GM20000 (cell line): ENCODE results near the gene JAGN1.
"Not testable (repeated sequence)": the region's sequence is repeated elsewhere in the genome, so short reads cannot be mapped to it uniquely, and the experiment has no call there.

ENCODE experiments used
- DNase-seq: peaks from one replicate; pipeline ENCODE4 v3.0.0; 2012; ENCODE audit warnings: low spot score
- TF ChIP-seq, protein P1 (sequence below): IDR thresholded peaks from 2 replicates; pipeline ENCODE4 v1.5.1; 2012; ENCODE audit warnings: mild to moderate bottlenecking, control low read depth; ENCODE audit errors: extremely low read depth, missing control alignments

Gene JAGN1

DNA sequence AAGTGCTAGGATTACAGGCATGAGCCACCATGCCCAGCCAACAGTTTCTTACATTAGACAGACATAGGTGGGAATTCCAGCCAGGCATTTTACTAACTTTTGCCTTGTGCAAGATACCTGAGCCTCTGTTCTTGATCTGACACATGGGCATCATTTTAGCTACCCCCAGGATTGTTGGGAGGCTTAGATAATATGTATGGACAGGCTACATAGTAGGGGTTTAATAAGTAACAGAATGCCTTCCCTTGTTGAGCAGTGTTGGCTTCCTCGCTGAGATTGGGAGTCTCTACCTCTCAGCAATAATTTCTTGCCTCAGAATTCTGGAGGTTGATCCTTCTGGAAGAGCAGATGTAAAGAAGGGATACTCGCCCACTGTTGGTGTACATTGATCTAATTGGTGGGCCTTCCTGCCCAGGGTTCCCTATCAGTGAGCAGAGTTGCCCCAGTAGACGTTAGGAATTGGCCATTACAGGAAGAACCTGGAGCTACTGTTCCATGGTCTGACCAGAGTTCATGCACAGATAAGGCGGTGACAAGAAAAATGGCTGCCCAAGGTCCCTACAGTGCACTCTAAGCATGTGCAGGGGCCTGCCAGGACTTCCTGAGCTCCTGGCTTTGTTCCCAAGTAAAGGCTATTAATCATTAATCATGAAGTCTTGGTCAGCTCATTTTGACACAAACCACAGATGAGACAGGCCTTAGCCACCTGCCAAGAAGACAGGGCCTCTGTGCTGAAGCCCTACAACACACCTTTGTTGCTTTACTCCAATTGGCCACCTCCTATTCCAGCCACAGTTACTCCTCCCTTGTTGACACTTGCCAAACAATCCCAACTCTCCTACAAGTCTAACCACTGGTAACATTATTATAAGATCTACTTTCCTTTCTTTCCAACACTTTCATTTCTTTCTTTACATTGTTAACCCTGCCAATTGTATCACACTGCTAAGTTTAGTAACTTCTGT lies 7.3 kb downstream of the JAGN1 start:
- no peak for DNase-seq
- TF ChIP-seq, protein P1, sequence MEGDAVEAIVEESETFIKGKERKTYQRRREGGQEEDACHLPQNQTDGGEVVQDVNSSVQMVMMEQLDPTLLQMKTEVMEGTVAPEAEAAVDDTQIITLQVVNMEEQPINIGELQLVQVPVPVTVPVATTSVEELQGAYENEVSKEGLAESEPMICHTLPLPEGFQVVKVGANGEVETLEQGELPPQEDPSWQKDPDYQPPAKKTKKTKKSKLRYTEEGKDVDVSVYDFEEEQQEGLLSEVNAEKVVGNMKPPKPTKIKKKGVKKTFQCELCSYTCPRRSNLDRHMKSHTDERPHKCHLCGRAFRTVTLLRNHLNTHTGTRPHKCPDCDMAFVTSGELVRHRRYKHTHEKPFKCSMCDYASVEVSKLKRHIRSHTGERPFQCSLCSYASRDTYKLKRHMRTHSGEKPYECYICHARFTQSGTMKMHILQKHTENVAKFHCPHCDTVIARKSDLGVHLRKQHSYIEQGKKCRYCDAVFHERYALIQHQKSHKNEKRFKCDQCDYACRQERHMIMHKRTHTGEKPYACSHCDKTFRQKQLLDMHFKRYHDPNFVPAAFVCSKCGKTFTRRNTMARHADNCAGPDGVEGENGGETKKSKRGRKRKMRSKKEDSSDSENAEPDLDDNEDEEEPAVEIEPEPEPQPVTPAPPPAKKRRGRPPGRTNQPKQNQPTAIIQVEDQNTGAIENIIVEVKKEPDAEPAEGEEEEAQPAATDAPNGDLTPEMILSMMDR, result no peak

DNA sequence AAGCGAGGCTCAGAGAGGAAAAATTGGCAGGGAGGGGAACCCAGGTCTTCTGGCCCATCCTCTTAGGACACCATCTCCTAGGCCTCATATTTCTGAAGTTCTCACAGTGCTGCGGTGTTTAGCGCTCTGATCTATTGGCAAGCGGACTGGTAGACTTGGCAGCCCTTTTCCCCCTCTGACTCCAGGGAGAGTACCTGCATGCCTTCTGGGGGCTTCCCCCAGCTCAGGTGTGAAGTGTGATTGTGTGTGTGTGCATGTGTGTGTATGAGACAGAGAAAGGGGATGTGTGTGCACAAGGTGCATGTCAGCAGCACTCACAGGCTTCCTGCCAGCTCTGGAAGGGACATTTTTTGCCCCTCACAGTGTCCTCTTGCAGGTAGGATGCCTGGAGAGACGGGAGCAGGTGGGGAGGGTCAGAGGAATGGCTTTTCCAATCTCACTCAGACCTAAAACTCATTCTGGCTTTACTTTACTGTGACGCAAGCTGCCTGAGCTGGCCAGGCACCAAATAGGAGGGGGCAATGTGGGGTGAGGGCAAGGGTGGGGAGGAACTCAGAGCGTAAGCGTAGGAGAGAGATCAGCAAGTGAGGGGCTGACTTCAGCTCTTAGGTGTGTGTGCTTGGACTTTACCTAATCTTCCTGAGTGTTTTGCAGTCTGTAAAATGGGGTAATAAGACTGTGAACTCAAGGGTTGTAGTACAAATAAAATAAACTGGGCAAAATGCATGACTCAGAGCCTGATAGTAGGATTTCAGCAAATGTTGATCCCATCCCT lies 8.2 kb downstream of the JAGN1 start:
- TF ChIP-seq, protein P1, result no peak
- no peak for DNase-seq

DNA sequence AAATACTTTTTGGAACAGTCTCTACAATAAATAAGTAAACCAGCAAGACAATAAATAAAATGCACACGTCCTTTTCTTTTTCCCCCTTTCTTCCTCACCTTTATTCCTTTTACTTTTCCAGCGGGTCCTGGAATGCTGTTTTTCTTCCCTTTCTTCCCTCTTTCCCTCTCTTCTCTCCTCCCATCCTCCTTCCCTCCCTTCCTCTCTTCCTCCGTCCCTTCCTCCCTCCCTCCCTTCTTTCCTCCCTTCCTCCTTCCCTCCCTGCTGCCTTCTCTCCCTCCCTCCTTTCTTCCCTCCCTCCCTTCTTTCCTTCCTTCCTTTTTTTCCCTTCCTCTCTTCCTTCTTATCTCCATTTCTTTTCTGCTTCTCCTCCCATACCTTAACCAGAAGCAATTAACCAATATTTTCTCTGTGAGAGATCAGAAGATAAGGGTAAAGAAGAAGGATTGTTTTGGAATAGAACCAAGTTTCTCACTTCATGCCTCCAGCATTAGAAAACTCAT lies 8.9 kb downstream of the JAGN1 start:
- DNase-seq, result no peak
- TF ChIP-seq, protein P1, result no peak

DNA sequence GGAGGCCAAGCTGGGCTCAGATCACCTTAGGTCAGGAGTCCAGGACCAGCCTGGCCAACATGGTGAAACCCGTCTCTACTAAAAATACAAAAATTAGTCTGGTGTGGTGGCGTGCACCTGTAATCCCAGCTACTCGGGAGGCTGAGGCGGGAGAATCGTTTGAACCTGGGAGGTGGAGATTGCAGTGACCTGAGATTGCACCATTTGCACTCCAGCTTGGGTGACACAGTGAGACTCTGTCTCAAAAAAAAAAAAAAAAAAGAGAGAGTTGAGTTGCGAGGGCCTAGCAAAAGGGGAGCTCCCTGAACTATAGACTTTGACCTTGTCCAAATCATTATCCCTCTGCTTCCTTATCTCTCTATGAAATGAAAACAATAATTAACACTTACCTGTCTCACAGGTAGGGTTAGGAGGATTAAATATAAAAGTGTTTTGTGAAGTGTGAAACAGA lies 10.6 kb downstream of the JAGN1 start:
- DNase-seq, result not testable (repeated sequence)

DNA sequence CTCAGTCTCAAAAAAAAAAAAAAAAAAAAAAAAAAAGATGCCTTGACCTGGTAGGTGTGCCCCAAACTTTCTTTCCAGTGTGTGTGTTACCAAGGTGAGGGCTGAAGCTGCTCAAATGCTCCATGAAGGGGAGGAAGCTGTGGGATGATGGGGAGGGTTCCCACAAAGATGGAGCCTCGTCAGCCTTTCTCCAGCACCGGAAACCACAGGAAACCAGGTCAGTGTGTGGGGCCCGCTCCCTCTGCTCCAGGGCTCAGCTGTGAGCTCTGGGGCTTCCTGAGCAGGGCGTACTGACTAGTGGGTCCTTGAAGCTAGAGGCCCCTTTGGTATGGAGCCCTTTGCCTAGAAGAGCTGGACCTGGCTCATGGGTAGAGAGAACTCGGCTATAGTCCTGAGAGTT lies 11.6 kb downstream of the JAGN1 start:
- TF ChIP-seq, protein P1, result no peak
- DNase-seq, result no peak

DNA sequence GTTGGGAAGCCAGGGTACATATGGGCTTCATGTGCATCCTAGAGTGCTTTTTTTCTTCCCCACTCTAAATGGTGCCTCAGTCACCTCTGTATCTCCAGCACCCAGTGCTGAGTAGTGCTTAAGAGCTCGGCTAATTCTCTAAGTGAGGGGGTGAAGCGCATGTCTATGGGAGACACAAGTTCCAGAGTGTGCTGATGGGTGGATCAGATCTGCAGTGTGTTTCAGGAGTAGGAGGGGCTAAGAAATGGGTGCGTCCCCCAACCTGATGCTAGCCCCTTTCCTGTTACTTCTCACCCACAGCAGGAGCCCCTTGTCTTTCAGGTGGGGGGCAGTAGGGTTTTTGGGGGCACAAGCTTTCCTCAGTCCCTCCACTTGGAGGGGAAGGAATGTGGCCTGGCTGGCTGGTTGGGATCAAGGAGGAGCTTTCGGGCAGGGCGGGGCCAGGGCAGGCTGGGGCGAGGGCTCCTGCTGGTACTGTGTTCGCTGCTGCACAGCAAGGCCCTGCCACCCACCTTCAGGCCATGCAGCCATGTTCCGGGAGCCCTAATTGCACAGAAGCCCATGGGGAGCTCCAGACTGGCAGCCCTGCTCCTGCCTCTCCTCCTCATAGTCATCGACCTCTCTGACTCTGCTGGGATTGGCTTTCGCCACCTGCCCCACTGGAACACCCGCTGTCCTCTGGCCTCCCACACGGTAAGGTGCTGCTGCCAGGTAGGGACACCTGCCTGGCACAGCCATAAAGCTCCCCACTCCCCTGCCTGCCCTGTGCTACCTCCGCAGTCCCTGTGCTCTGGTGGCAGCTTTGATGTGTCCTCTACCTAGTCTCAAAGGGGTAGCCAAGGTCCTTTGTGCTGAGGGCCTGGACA lies 12.2 kb downstream of the JAGN1 start, which contains the start of gene IL17RE:
TSS of gene IL17RE (plus strand) at position 477 of the 866 bp plus-strand sequence. CDS start at position 562, 85 bp downstream.
- no peak for DNase-seq
- TF ChIP-seq, protein P1, result no peak

DNA sequence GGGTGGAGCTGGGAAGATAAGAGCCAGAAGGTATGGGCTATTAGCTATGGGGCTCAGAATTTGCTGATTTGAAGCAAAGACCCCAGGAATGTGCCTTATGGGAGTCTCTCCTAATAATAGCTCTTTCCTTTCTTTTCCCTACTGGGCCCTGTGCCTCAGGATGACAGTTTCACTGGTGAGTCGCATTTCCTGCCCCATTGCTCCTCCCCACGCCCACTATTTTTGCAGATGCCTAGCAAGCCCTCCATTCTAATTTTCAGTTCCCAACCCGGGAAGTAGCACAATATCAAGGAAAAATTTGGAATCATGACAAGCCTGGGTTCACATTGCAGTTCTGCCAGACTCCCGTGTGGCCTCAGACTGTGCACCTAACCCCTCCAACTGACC lies 12.8 kb downstream of the JAGN1 start:
- TF ChIP-seq, protein P1, result no peak
- DNase-seq, result no peak
